Skeletal muscle tissue (tissue), 4 donors: ENCODE data around the gene PDIA5. TPM values are rescaled to one million over a fixed set of nuclear protein-coding genes. Genes with fewer than 3 reads are reported as not detected.

Source experiments
- H3K27ac ChIP-seq: one replicate; pipeline ENCODE4 v1.7.0; 2013; ENCODE audit warnings: mild to moderate bottlenecking, low read depth, low read length, inconsistent platforms
- H3K27me3 ChIP-seq, 3 donors: one replicate each; pipeline ENCODE4 v1.7.0; 2013; ENCODE audit warnings: low read length in 3 of 3; ENCODE audit not compliant: control insufficient read depth in 3 of 3, insufficient read depth in 3 of 3
- H3K36me3 ChIP-seq, 3 donors: one replicate each; pipeline ENCODE4 v1.7.0; 2013; ENCODE audit warnings: low read length in 3 of 3; ENCODE audit not compliant: control insufficient read depth in 3 of 3, insufficient read depth in 3 of 3
- H3K4me1 ChIP-seq, 3 donors: one replicate each; pipeline ENCODE4 v1.7.0; 2013; ENCODE audit warnings: low read length in 3 of 3, mild to moderate bottlenecking in 3 of 3; ENCODE audit not compliant: control insufficient read depth in 3 of 3, insufficient read depth in 3 of 3
- H3K4me3 ChIP-seq, 3 donors: one replicate each; pipeline ENCODE4 v1.7.0; 2013; ENCODE audit warnings: low read length in 3 of 3
- H3K9ac ChIP-seq, 3 donors: one replicate each; pipeline ENCODE4 v1.7.0; 2013; ENCODE audit warnings: low read length in 3 of 3, mild to moderate bottlenecking in 3 of 3, moderate library complexity in 2 of 3, low read depth in 1 of 3
- H3K9me3 ChIP-seq, 3 donors: one replicate each; pipeline ENCODE4 v1.7.0; 2013; ENCODE audit warnings: low read length in 3 of 3; ENCODE audit not compliant: control insufficient read depth in 3 of 3
- total RNA-seq: library from RNA; depleted of rRNA; stranded (reverse); fragments of >200 nt; gene quantifications from one replicate; pipeline ENCODE4 v1.2.3, GENCODE V29; 2014
- donor health status: Osteomylitis.

PDIA5 gene
- total RNA-seq, 1 donor from 2014 or later: 12.0 TPM

- peaks cover 8 to 39% (median 12%) of the 10 kb centered on the region in 3 donors for H3K36me3 ChIP-seq
- no peak overlapping the region for H3K27ac ChIP-seq
- H3K4me3 ChIP-seq: no peak overlapping the region
- H3K27me3 ChIP-seq: no peaks in the 10 kb centered on the region
- H3K9ac ChIP-seq: no peak overlapping the region
- H3K4me1 ChIP-seq: no peaks in the 10 kb centered on the region
- no peaks in the 10 kb centered on the region for H3K9me3 ChIP-seq
These were observed 90.4 kb downstream of the PDIA5 start for GRCh38 chr3:123157209-123157597.

- Histone ChIP-seq H3K4me1 (no peaks in the 10 kb centered on the region), H3K4me3 (no peak overlapping the region), H3K9ac (no peak overlapping the region), H3K27ac (no peak overlapping the region), H3K36me3 (peaks cover 8 to 39% (median 8%) of the 10 kb centered on the region in 3 donors), H3K9me3 (no peaks in the 10 kb centered on the region), H3K27me3 (no peaks in the 10 kb centered on the region)
These were observed 90.9 kb downstream of the PDIA5 start for GRCh38 chr3:123157598-123158287.

DNA sequence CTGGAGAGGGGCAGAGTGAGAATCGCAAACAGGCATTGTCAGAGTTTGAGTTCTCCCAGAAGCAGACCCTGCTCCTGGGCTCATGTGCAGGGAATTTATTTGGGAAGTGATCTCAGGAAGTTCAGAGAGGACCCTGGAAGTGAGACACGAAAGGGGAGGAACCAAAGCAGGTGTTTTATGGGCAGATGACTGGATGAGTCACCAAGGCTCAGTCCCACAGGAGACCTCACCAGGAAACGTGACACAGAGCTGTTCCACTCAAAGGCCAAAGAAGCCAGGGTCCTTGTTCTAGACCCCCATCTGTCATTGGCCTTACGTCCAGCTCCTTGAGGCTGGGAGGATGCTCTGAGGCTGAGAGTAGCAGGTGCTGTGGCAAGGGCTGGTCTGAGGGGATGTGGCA, 91.5 kb downstream of the PDIA5 start:
- no peak overlapping the region for H3K9ac ChIP-seq
- no peaks in the 10 kb centered on the region for H3K4me1 ChIP-seq
- no peak overlapping the region for H3K27ac ChIP-seq
- peaks cover 8 to 44% (median 11%) of the 10 kb centered on the region in 3 donors for H3K36me3 ChIP-seq
- H3K27me3 ChIP-seq: no peaks in the 10 kb centered on the region
- H3K4me3 ChIP-seq: no peak overlapping the region
- no peaks in the 10 kb centered on the region for H3K9me3 ChIP-seq

DNA sequence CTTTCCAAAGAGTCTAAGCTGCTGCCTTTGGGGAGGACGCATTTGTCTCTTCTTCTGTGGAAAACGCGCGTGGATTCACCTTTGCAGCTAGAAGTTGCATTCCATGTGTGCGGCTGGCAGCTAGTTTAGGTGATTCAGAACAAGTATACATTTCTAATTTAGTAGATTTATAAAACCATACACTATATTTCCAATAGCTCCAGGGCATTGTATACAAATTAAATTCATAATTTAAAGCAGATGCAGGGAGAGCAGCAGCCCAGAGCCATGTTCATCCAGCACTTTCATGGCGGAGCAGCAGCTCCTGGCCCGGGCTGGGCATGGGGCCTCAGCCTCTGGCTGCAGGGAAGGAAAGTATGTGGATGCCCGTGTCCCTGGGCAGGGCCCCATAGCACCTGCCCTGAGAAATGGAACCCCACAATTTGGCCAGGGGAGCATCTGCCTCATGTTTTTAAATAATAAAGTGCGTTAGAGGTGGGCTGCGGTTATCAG, 92.1 kb downstream of the PDIA5 start:
- Histone ChIP-seq H3K4me1 (no peaks in the 10 kb centered on the region), H3K9ac (no peak overlapping the region), H3K36me3 (peaks cover 8 to 46% (median 12%) of the 10 kb centered on the region in 3 donors), H3K27ac (no peak overlapping the region), H3K9me3 (no peaks in the 10 kb centered on the region), H3K4me3 (no peak overlapping the region), H3K27me3 (no peaks in the 10 kb centered on the region)

DNA sequence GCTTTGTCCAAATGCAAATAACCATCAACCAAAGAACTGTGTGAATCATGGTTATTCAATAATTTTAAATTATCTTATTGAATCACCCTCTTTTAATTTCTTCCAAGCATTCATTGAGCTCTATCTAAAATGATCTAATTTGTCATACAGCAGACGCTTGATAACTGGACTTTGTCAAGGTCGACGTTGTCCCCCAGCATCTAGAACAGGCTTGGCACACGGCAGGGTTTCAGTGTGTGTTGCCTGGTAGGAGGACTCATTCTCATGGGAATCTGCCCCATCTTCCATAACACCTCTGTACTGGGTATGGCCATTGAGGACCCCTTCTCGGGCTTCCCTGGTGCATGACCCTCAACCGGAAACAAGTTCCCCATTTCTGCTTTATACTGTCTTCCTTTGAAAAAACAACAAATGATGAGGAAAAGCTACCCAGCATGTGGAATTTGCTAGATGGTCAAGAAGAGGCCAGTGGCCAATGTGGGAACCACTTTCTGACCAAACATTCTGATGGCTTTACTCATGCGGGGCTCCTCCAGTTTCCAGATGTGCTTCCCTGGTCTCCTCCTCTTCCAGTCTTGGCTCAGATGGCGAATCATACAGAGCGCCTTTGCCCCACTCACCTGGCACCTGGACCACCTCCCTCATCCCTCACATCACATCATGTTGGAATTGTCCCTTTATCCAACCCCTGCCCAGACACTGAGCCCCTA, 93.3 kb downstream of the PDIA5 start:
- Histone ChIP-seq H3K27me3 (no peaks in the 10 kb centered on the region), H3K9me3 (no peaks in the 10 kb centered on the region), H3K4me3 (no peak overlapping the region), H3K27ac (no peak overlapping the region), H3K4me1 (no peaks in the 10 kb centered on the region), H3K9ac (no peak overlapping the region), H3K36me3 (peaks cover 8 to 49% (median 16%) of the 10 kb centered on the region in 3 donors)

DNA sequence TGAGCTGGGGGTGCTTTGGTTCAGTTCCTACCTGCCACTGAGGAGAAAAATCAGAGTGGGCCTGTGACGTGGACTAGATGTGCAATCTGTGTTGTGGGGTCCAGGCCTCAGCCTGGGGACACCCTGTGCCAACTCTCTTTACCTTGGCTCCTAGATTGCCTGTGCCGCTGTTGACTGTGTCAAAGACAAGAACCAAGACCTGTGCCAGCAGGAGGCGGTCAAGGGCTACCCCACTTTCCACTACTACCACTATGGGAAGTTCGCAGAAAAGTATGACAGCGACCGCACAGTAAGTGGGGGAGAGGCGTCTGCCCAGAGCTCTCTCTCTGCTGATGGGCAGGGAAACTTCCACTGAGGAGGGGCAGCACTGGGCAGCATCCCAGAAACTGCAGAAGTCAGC, 94.3 kb downstream of the PDIA5 start:
- Histone ChIP-seq H3K4me3 (no peak overlapping the region), H3K27ac (no peak overlapping the region), H3K27me3 (no peaks in the 10 kb centered on the region), H3K36me3 (peaks cover 8 to 42% (median 12%) of the 10 kb centered on the region in 3 donors), H3K9ac (no peak overlapping the region), H3K9me3 (no peaks in the 10 kb centered on the region), H3K4me1 (no peaks in the 10 kb centered on the region)

- Histone ChIP-seq H3K4me3 (no peak overlapping the region), H3K36me3 (peaks cover 8 to 35% (median 12%) of the 10 kb centered on the region in 3 donors), H3K9ac (no peak overlapping the region), H3K27me3 (no peaks in the 10 kb centered on the region), H3K27ac (no peak overlapping the region), H3K4me1 (no peaks in the 10 kb centered on the region), H3K9me3 (no peaks in the 10 kb centered on the region)
These were observed 96.3 kb downstream of the PDIA5 start for GRCh38 chr3:123163141-123163540.

DNA sequence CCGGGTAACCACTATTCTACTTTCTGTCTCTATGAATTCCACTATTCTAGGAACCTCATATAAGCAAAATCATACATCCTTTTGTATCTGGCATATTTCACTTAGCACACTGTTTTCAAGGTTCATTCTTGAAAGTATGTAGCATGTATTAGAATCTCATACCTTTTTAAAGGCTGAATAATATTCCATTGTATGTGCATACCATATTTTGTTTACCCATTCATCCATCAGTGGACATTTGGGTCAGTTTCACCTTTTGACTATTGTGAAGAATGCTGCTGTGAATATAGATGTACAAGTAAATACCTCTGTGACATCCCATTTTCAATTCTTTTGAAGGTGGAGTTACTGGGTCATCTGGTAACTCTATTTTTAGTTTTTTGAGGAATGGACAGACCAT, 98.3 kb downstream of the PDIA5 start:
- H3K4me1 ChIP-seq: no peaks in the 10 kb centered on the region
- H3K36me3 ChIP-seq: peaks cover 8 to 29% (median 14%) of the 10 kb centered on the region in 3 donors
- no peak overlapping the region for H3K4me3 ChIP-seq
- no peaks in the 10 kb centered on the region for H3K9me3 ChIP-seq
- H3K9ac ChIP-seq: no peak overlapping the region
- no peak overlapping the region for H3K27ac ChIP-seq
- H3K27me3 ChIP-seq: no peaks in the 10 kb centered on the region

GRCh38 chr3:123167686-123168085, 100.9 kb downstream of the PDIA5 start:
- Histone ChIP-seq H3K9ac (no peak overlapping the region), H3K36me3 (peaks cover 0 to 18% (median 11%) of the 10 kb centered on the region in 3 donors), H3K27ac (no peak overlapping the region), H3K9me3 (no peaks in the 10 kb centered on the region), H3K4me1 (no peaks in the 10 kb centered on the region), H3K4me3 (no peak overlapping the region), H3K27me3 (no peaks in the 10 kb centered on the region)

GRCh38 chr3:123168122-123168521, 101.3 kb downstream of the PDIA5 start:
- H3K36me3 ChIP-seq: peaks cover 0 to 15% (median 8%) of the 10 kb centered on the region in 3 donors

More at GRCh38 chr3:123168122-123168521, 101.3 kb downstream of the PDIA5 start:
- H3K9me3 ChIP-seq: no peaks in the 10 kb centered on the region
- no peak overlapping the region for H3K9ac ChIP-seq
- no peaks in the 10 kb centered on the region for H3K27me3 ChIP-seq
- no peaks in the 10 kb centered on the region for H3K4me1 ChIP-seq
- no peak overlapping the region for H3K27ac ChIP-seq
- H3K4me3 ChIP-seq: no peak overlapping the region
